K562 (cell line): ENCODE results near the gene RNF128. TPM values are rescaled to one million over a fixed set of nuclear protein-coding genes. Genes with fewer than 3 reads are reported as not detected.

Experiments
- ATF1 ChIP-seq, 2 experiments: fragments of 450-650 bp in 1 of 2; IDR thresholded peaks; 2 replicates each; pipeline ENCODE4 v1.6.1; 2016; ENCODE audit warnings: missing compliant biosample characterization in 1 of 2, missing genetic modification characterization in 1 of 2
- CREB3 ChIP-seq: fragments of 450-650 bp; conservative IDR thresholded peaks from 2 replicates; pipeline ENCODE4 v1.6.1; 2016; ENCODE audit warnings: missing genetic modification characterization, low read depth, mild to moderate bottlenecking, missing compliant biosample characterization, moderate library complexity
- CREB3L1 ChIP-seq: fragments of 450-650 bp; IDR thresholded peaks from 2 replicates; pipeline ENCODE4 v1.6.1; 2014; ENCODE audit warnings: low read depth, mild to moderate bottlenecking, moderate library complexity, borderline replicate concordance
- CREM ChIP-seq: IDR thresholded peaks from 2 replicates; pipeline ENCODE4 v1.6.1; 2014; ENCODE audit warnings: antibody characterized with exemption, low read depth
- CTBP1 ChIP-seq: fragments of 450-650 bp; IDR thresholded peaks from 2 replicates; pipeline ENCODE4 v1.6.1; 2016; ENCODE audit warnings: borderline replicate concordance
- CXXC5 ChIP-seq: fragments of 250-450 bp; sonication (Bioruptor Pico); IDR thresholded peaks from 2 replicates; pipeline ENCODE4 v1.8.0; 2022; ENCODE audit warnings: inconsistent platforms, mild to moderate bottlenecking, moderate library complexity
- HCFC1 ChIP-seq: IDR thresholded peaks from 2 replicates; pipeline ENCODE4 v1.6.1; 2012; ENCODE audit warnings: low read depth, low read length, improper control_type of control experiment
- JUNB ChIP-seq: fragments of 450-650 bp; formaldehyde crosslinking; conservative IDR thresholded peaks from 2 replicates; pipeline ENCODE4 v1.4.0; 2020; ENCODE audit warnings: mild to moderate bottlenecking
- MIER1 ChIP-seq: fragments of 450-650 bp; IDR thresholded peaks from 2 replicates; pipeline ENCODE4 v1.6.1; 2016; ENCODE audit warnings: antibody characterized with exemption, mild to moderate bottlenecking, low read depth
- NR2C1 ChIP-seq, 2 experiments: fragments of 450-650 bp; IDR thresholded peaks; 2 replicates each; pipeline ENCODE4 v1.6.1; 2017; ENCODE audit warnings: mild to moderate bottlenecking in 2 of 2, antibody characterized with exemption in 1 of 2, inconsistent platforms in 1 of 2, missing compliant biosample characterization in 1 of 2, missing genetic modification characterization in 1 of 2
- PRDM10 ChIP-seq: fragments of 450-650 bp; IDR thresholded peaks from 2 replicates; pipeline ENCODE4 v1.6.1; 2018; ENCODE audit not compliant: partially characterized antibody
- VEZF1 ChIP-seq: fragments of 200-800 bp; sonication (Bioruptor generic); IDR thresholded peaks from 2 replicates; pipeline ENCODE4 v1.6.1; 2017; ENCODE audit warnings: missing genetic modification characterization, missing compliant biosample characterization
- ZNF143 ChIP-seq: sonication (generic); formaldehyde crosslinking; IDR thresholded peaks from 2 replicates; pipeline ENCODE4 v1.9.0; 2022; ENCODE audit warnings: mild to moderate bottlenecking, missing genetic modification reagents
- ZNF395 ChIP-seq: fragments of 200-800 bp; sonication (Bioruptor generic); IDR thresholded peaks from 2 replicates; pipeline ENCODE4 v1.6.1; 2017; ENCODE audit warnings: missing genetic modification characterization, missing compliant biosample characterization
- ZNF589 ChIP-seq: fragments of 200-800 bp; sonication (Bioruptor generic); IDR thresholded peaks from 2 replicates; pipeline ENCODE4 v1.6.1; 2016; ENCODE audit warnings: low read depth, missing genetic modification characterization, missing compliant biosample characterization
- polyA plus RNA-seq, 8 experiments: library from polyadenylated mRNA; depleted of rRNA in 4 of 8; stranded (reverse) in 5 of 8; unstranded in 3 of 8; fragments of >200 nt; fragmentation: Nextera tagmentation in 2 of 8; fragmentation: Illumina TruSeq in 1 of 8; extraction: Ambion mirVana in 2 of 8; extraction: Trizol in 1 of 8; gene quantifications; 2 replicates each; pipeline versions ENCODE4 v1.2.1 to v1.2.3, GENCODE V29; 2011 to 2014; ENCODE audit warnings: inconsistent platforms in 1 of 8, missing spikeins in 1 of 8
- total RNA-seq, 7 experiments: library from RNA; depleted of rRNA in 6 of 7; stranded (reverse); fragments of >200 nt in 6 of 7; fragmentation: Illumina TruSeq in 2 of 7; extraction: Trizol in 2 of 7; gene quantifications; 2 replicates each; pipeline versions ENCODE4 v1.2.1 to v1.2.3, GENCODE V29; 2011 to 2021; ENCODE audit warnings: low replicate concordance in 1 of 7

RNF128 gene
- total and polyA plus RNA-seq, 9 of the 15 experiments (the other 6 are each of a cell fraction or from before 2014, with no cell fraction given), result 0.07 TPM; not detected in 8

GRCh38 chrX:106802388-106803275 is 76.1 kb downstream of the RNF128 start, which contains the start of gene TBC1D8B (continued):
- 0 out of 2 replicates have a peak, but pooled peaks have one; percentile 32 for TF ChIP-seq ZNF395
- peak; percentile 48; the same call in 1 of the 2 replicates for TF ChIP-seq CREM
- TF ChIP-seq JUNB, result no peak
- TF ChIP-seq ATF1 (CRISPR knock-in tag; IDR thresholded peaks at IDR 0.05), result no peak
- TF ChIP-seq ATF1 (tag; IDR thresholded peaks at IDR 0.05), result peak; percentile 68
- no peak for TF ChIP-seq MIER1
- 0 out of 2 replicates have a peak, but pooled peaks have one; percentile 11 for TF ChIP-seq CXXC5 (CRISPR knock-in tag)
- no peak for TF ChIP-seq ZNF589
- no peak for TF ChIP-seq CREB3 (tag)
- TF ChIP-seq CTBP1, result no peak
- peak; percentile 50; the same call in 1 of the 2 replicates for TF ChIP-seq ZNF143 (CRISPR knock-in tag)
- peak; percentile 7 for TF ChIP-seq PRDM10
- peak; percentile 25; the same call in 1 of the 2 replicates for TF ChIP-seq CREB3L1
- TF ChIP-seq HCFC1, result peak; percentile 85
- TF ChIP-seq VEZF1 (CRISPR knock-in tag), result peak; percentile 89
- TF ChIP-seq NR2C1 (IDR thresholded peaks at IDR 0.05), result no peak
- peak; percentile 24; the same call in 1 of the 2 replicates for TF ChIP-seq NR2C1 (tag; IDR thresholded peaks at IDR 0.05)
